Stimulated activated CD4-positive, alpha-beta T cell treated with anti-CD3 and anti-CD28 coated beads, Interleukin-12 subunit alpha, Interleukin-12 subunit beta, amount 100 ng/mL, for 48 hours (primary cell): ENCODE data around the gene SPOCD1.
"Not testable (repeated sequence)": the region's sequence is repeated elsewhere in the genome, so short reads cannot be mapped to it uniquely, and the experiment has no call there.

Experiments
- DNase-seq, 3 donors: peaks; one replicate each; pipeline ENCODE4 v3.0.0-alpha.2; 2020; ENCODE audit warnings: low read depth in 2 of 3, low spot score in 1 of 3

Gene SPOCD1

GRCh38 chr1:31830065-31830464 is 14.2 kb upstream of the SPOCD1 start:
- DNase-seq: no peak

GRCh38 chr1:31828926-31829690 is 13.3 kb upstream of the SPOCD1 start:
- DNase-seq: no peak

GRCh38 chr1:31828341-31828740 is 12.5 kb upstream of the SPOCD1 start:
- no peak for DNase-seq

GRCh38 chr1:31823780-31824179 is 8.0 kb upstream of the SPOCD1 start:
- DNase-seq: no peak

- DNase-seq: no peak
These were observed 6.9 kb upstream of the SPOCD1 start for GRCh38 chr1:31822766-31823165.

GRCh38 chr1:31820196-31820595 is 4.4 kb upstream of the SPOCD1 start:
- not testable (repeated sequence) for DNase-seq

GRCh38 chr1:31818206-31818605 is 2.4 kb upstream of the SPOCD1 start:
- DNase-seq: no peak

GRCh38 chr1:31816947-31817346 is 1.1 kb upstream of the SPOCD1 start:
- DNase-seq: not testable (repeated sequence)

GRCh38 chr1:31816501-31816900 is 679 bp upstream of the SPOCD1 start:
- not testable (repeated sequence) for DNase-seq

- no peak for DNase-seq
These were observed 546 bp downstream of the SPOCD1 start for GRCh38 chr1:31815307-31815645.

GRCh38 chr1:31814631-31815306 is 1.1 kb downstream of the SPOCD1 start:
- no peak for DNase-seq

- DNase-seq: no peak
These were observed 1.7 kb downstream of the SPOCD1 start for GRCh38 chr1:31814041-31814511.

- no peak for DNase-seq
These were observed 3.5 kb downstream of the SPOCD1 start for GRCh38 chr1:31812158-31812829.

- no peak for DNase-seq
These were observed 4.2 kb downstream of the SPOCD1 start for GRCh38 chr1:31811605-31812004.

GRCh38 chr1:31809698-31810097 is 6.1 kb downstream of the SPOCD1 start:
- no peak for DNase-seq

- DNase-seq: no peak
These were observed 8.4 kb downstream of the SPOCD1 start for GRCh38 chr1:31807273-31808048.

GRCh38 chr1:31805318-31805717 is 10.5 kb downstream of the SPOCD1 start:
- no peak for DNase-seq

GRCh38 chr1:31804098-31804497 is 11.7 kb downstream of the SPOCD1 start:
- DNase-seq: no peak

- no peak for DNase-seq
These were observed 12.2 kb downstream of the SPOCD1 start for GRCh38 chr1:31803610-31804009.

- no peak for DNase-seq
These were observed 13.4 kb downstream of the SPOCD1 start for GRCh38 chr1:31802190-31803150.
